ENCODE data around the gene DIPK2A.

DNA sequence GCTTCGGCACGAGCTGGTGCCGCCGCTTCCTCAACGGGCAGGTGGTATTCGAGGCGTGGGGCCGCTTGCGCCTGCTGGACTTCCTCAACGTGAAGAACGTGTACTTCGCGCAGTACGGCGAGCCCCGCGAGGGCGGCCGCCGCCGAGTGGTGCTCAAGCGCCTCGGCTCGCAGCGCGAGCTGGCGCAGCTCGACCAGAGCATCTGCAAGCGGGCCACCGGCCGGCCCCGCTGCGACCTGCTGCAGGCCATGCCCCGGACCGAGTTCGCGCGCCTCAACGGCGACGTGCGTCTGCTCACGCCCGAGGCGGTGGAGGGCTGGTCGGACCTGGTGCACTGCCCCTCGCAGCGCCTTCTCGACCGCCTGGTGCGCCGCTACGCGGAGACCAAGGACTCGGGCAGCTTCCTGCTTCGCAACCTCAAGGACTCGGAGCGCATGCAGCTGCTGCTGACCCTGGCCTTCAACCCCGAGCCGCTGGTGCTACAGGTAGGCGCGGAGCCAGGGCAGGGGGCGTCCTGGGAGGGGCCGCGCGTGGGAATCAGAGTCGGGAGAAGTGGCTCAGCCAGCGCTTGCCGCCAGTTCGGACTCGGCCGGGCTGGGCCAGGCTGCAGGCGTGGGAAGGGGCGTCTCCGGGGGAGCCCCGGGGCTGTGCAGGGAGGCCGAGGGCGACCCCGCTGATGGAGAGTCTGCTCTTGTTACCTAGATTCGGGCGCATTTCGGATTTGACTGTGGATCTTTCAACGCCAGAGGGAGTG is 1.1 kb downstream of the DIPK2A start:
- TF ChIP-seq, protein P1, sequence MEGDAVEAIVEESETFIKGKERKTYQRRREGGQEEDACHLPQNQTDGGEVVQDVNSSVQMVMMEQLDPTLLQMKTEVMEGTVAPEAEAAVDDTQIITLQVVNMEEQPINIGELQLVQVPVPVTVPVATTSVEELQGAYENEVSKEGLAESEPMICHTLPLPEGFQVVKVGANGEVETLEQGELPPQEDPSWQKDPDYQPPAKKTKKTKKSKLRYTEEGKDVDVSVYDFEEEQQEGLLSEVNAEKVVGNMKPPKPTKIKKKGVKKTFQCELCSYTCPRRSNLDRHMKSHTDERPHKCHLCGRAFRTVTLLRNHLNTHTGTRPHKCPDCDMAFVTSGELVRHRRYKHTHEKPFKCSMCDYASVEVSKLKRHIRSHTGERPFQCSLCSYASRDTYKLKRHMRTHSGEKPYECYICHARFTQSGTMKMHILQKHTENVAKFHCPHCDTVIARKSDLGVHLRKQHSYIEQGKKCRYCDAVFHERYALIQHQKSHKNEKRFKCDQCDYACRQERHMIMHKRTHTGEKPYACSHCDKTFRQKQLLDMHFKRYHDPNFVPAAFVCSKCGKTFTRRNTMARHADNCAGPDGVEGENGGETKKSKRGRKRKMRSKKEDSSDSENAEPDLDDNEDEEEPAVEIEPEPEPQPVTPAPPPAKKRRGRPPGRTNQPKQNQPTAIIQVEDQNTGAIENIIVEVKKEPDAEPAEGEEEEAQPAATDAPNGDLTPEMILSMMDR (IDR thresholded peaks at IDR 0.05), result peak; percentile 71
- TF ChIP-seq POLR2AphosphoS5 (IDR thresholded peaks at IDR 0.05; ENCODE audit: low read depth, low read length) (no peak), TCF7L2 (IDR thresholded peaks at IDR 0.05; ENCODE audit: low read depth, low read length) (no peak)

All from Panc1 (cell line).